Immature natural killer cell (primary cell): Measurements from ENCODE around the gene BCO1. TPM values are rescaled to one million over a fixed set of nuclear protein-coding genes. Genes with fewer than 3 reads are reported as not detected.
A peak's percentile ranks its signal among the peaks of the same experiment; 100 is the strongest.

Experiments
- DNase-seq, 3 donors: peaks; one replicate each; pipeline ENCODE4 v3.0.0; 2022; ENCODE audit warnings: mixed read lengths in 1 of 3
- H3K27ac Mint-ChIP-seq, 6 donors: one replicate each; pipeline ENCODE4 v1.8.0; 2020; ENCODE audit warnings: mixed read lengths in 6 of 6, mild to moderate bottlenecking in 5 of 6, inconsistent platforms in 4 of 6, moderate library complexity in 3 of 6
- H3K27me3 Mint-ChIP-seq, 3 donors: one replicate each; pipeline ENCODE4 v1.8.0; 2020 to 2021; ENCODE audit warnings: low read depth in 3 of 3, mild to moderate bottlenecking in 3 of 3, mixed read lengths in 3 of 3, moderate library complexity in 3 of 3, inconsistent platforms in 1 of 3
- H3K36me3 Mint-ChIP-seq, 3 donors: one replicate each; pipeline ENCODE4 v1.8.0; 2020; ENCODE audit warnings: mixed read lengths in 3 of 3, inconsistent platforms in 2 of 3, mild to moderate bottlenecking in 2 of 3
- H3K4me1 Mint-ChIP-seq, 2 donors: one replicate each; pipeline ENCODE4 v1.8.0; 2020; ENCODE audit warnings: inconsistent platforms in 2 of 2, mild to moderate bottlenecking in 2 of 2, mixed read lengths in 2 of 2, moderate library complexity in 1 of 2
- H3K4me3 Mint-ChIP-seq, 5 donors: one replicate each; pipeline ENCODE4 v1.8.0; 2020; ENCODE audit warnings: mild to moderate bottlenecking in 5 of 5, mixed read lengths in 5 of 5, inconsistent platforms in 3 of 5, moderate library complexity in 3 of 5
- H3K9me3 Mint-ChIP-seq, 6 donors: one replicate each; pipeline ENCODE4 v1.8.0; 2020; ENCODE audit warnings: mild to moderate bottlenecking in 6 of 6, mixed read lengths in 6 of 6, inconsistent platforms in 4 of 6, moderate library complexity in 3 of 6
- polyA plus RNA-seq, 3 donors: library from polyadenylated mRNA; unstranded; fragments of 300-500 nt; fragmentation: Illumina TruSeq; gene quantifications; one replicate each; pipeline ENCODE4 v1.2.3, GENCODE V29; 2021

BCO1 gene, protein sequence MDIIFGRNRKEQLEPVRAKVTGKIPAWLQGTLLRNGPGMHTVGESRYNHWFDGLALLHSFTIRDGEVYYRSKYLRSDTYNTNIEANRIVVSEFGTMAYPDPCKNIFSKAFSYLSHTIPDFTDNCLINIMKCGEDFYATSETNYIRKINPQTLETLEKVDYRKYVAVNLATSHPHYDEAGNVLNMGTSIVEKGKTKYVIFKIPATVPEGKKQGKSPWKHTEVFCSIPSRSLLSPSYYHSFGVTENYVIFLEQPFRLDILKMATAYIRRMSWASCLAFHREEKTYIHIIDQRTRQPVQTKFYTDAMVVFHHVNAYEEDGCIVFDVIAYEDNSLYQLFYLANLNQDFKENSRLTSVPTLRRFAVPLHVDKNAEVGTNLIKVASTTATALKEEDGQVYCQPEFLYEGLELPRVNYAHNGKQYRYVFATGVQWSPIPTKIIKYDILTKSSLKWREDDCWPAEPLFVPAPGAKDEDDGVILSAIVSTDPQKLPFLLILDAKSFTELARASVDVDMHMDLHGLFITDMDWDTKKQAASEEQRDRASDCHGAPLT
- polyA plus RNA-seq, result not detected

DNA sequence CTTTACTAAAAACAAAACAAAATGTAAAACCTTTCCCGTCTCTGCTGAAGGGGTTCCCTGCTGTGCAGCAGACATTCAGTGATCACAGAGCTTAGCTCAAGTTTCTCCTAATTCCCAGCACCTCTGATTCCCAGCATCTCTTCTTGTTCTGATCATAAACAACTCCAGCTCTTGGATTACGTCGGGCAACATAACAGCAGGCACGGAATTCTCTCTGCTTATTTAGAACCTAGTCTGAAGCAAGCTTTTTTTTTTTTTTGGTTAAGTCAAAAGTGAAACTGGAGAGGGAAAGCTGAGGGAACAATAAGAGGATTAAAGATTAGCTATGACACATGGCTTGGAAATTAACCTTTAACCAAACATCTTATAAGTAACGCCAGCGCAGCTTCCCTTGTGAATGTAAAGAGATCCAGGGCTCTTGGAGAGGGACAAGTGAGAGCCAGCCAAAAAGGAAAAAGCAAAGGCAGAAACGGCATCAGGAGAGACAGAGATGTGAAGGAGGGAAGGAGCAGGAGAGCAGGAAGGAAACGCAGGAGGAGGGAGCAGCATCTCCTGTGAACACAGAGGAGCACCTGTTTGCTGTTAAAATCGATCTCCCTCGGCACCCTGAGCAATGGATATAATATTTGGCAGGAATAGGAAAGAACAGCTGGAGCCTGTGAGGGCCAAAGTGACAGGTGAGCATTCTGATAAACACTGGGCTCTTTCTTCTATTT, at the start of gene BCO1:
Gene BCO1 (plus strand): TSS at position 394 of the 716 bp plus-strand sequence. CDS start 220 bp downstream, at position 614.
- no peaks in the 10 kb centered on the region for H3K9me3 Mint-ChIP-seq
- H3K4me1 Mint-ChIP-seq, result peaks cover 3 to 9% of the 10 kb centered on the region in 2 donors
- no peaks in the 10 kb centered on the region for H3K36me3 Mint-ChIP-seq
- H3K27ac Mint-ChIP-seq, result peak within 1 kb of the TSS in 3 of 6 donors; percentile 30 to 81 (median 70)
- peak within 1 kb of the TSS in 2 of 5 donors; percentile 19 to 64 for H3K4me3 Mint-ChIP-seq
- peaks cover 3 to 8% (median 5%) of the 10 kb centered on the region in 3 donors for H3K27me3 Mint-ChIP-seq
- no peak for DNase-seq

- Mint-ChIP-seq H3K27ac (no peak overlapping the region), H3K4me3 (no peak overlapping the region), H3K4me1 (no peaks in the 10 kb centered on the region), H3K9me3 (no peaks in the 10 kb centered on the region), H3K27me3 (peaks cover 2 to 6% (median 3%) of the 10 kb centered on the region in 3 donors), H3K36me3 (no peaks in the 10 kb centered on the region)
- DNase-seq, result no peak
Measured at GRCh38 chr16:81189100-81189664, 49.3 kb upstream of the BCO1 start.

DNA sequence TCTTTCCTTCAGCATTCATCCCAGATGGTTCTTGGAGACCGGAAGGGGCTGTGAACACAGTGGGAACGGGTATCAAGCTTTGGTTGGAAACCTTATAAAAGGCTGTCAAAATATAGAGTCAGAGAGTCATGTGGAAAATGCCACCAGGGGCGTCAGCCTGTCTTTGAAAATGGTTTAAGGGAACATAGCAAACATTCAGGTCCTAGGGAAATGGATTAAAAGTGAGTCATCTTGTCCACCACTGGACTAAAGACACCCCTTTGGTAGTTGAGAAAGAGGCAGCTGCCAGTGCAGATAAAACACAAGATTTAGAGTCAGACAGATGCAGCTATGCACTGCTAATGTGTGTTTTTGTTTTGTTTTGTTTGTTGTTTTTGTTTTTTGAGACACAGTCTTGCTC, 47.8 kb upstream of the BCO1 start:
- no peak overlapping the region for H3K4me3 Mint-ChIP-seq
- H3K36me3 Mint-ChIP-seq, result no peaks in the 10 kb centered on the region
- no peaks in the 10 kb centered on the region for H3K9me3 Mint-ChIP-seq
- H3K27me3 Mint-ChIP-seq, result peaks cover 2 to 5% (median 3%) of the 10 kb centered on the region in 3 donors
- no peak overlapping the region for H3K27ac Mint-ChIP-seq
- no peak for DNase-seq
- no peaks in the 10 kb centered on the region for H3K4me1 Mint-ChIP-seq

GRCh38 chr16:81195885-81196534, 42.5 kb upstream of the BCO1 start:
- no peak overlapping the region for H3K27ac Mint-ChIP-seq
- no peak overlapping the region for H3K4me3 Mint-ChIP-seq
- no peaks in the 10 kb centered on the region for H3K4me1 Mint-ChIP-seq
- no peaks in the 10 kb centered on the region for H3K9me3 Mint-ChIP-seq
- peaks cover 2 to 6% (median 5%) of the 10 kb centered on the region in 3 donors for H3K27me3 Mint-ChIP-seq
- DNase-seq, result no peak
- no peaks in the 10 kb centered on the region for H3K36me3 Mint-ChIP-seq

- Mint-ChIP-seq H3K4me3 (no peak overlapping the region), H3K9me3 (no peaks in the 10 kb centered on the region), H3K27me3 (peaks cover 2 to 5% (median 5%) of the 10 kb centered on the region in 3 donors), H3K27ac (no peak overlapping the region), H3K36me3 (no peaks in the 10 kb centered on the region), H3K4me1 (no peaks in the 10 kb centered on the region)
- DNase-seq, result no peak
Measured at GRCh38 chr16:81198635-81199034, 39.9 kb upstream of the BCO1 start.

DNA sequence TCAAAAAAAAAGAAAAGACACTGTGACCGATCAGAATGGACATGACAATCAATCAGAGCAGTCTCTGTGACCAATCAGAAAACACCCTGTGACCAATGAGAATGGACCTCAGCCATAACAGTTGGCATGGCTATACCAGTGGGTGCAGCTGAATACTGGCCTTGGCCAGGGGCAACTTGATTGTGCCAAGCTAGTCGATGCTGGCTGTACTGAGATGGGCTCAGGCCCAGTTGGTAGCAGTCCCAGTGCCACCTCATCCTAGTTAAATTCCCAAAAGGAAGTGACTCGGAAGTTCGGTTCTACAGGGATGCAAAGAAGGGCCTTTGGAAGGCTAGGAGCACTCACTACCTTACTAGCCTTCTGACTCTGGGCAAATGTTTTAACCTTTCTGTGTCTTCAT, 37.2 kb upstream of the BCO1 start:
- Mint-ChIP-seq H3K27ac (no peak overlapping the region), H3K36me3 (no peaks in the 10 kb centered on the region), H3K9me3 (no peaks in the 10 kb centered on the region), H3K27me3 (peaks cover 6 to 10% (median 7%) of the 10 kb centered on the region in 3 donors), H3K4me3 (no peak overlapping the region), H3K4me1 (peaks cover 0 to 5% of the 10 kb centered on the region in 2 donors)
- DNase-seq, result no peak

GRCh38 chr16:81204798-81205680, 33.5 kb upstream of the BCO1 start:
- DNase-seq, result peak; percentile 8 to 35 (median 14)
- no peaks in the 10 kb centered on the region for H3K36me3 Mint-ChIP-seq

DNA sequence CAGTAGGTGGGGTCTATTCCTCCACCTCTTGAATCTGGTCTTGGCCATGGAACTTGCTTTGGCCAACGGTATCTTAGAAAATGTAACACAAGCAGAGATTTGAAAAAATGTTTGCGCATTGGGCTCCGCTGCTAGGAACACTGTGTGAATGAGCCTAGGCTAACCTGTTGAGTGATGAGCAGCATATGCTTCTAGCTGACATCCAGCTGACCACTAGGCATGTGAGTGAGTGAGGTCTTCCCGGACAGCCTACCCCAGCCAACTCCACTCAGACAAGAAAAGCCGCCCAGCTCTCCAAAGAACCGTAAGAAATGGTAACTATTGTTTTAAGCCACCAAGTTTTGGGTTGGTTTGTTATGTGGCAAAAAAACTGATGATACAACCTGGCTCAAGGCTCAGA, 31.4 kb upstream of the BCO1 start:
- Mint-ChIP-seq H3K27ac (no peak overlapping the region), H3K4me3 (no peak overlapping the region), H3K27me3 (peaks cover 2 to 14% (median 3%) of the 10 kb centered on the region in 3 donors), H3K36me3 (no peaks in the 10 kb centered on the region), H3K4me1 (peaks cover 0 to 5% of the 10 kb centered on the region in 2 donors), H3K9me3 (no peaks in the 10 kb centered on the region)
- no peak for DNase-seq

More at GRCh38 chr16:81204798-81205680, 33.5 kb upstream of the BCO1 start:
- Mint-ChIP-seq H3K27ac (no peak overlapping the region), H3K4me3 (no peak overlapping the region), H3K9me3 (no peaks in the 10 kb centered on the region), H3K4me1 (peaks cover 0 to 5% of the 10 kb centered on the region in 2 donors), H3K27me3 (peaks cover 2 to 8% (median 3%) of the 10 kb centered on the region in 3 donors)

GRCh38 chr16:81210807-81211206, 27.7 kb upstream of the BCO1 start:
- H3K27ac Mint-ChIP-seq, result no peak overlapping the region
- no peaks in the 10 kb centered on the region for H3K9me3 Mint-ChIP-seq
- H3K4me1 Mint-ChIP-seq, result no peaks in the 10 kb centered on the region
- H3K4me3 Mint-ChIP-seq, result no peak overlapping the region
- H3K36me3 Mint-ChIP-seq, result no peaks in the 10 kb centered on the region
- no peak for DNase-seq
- peaks cover 2 to 10% (median 3%) of the 10 kb centered on the region in 3 donors for H3K27me3 Mint-ChIP-seq

DNA sequence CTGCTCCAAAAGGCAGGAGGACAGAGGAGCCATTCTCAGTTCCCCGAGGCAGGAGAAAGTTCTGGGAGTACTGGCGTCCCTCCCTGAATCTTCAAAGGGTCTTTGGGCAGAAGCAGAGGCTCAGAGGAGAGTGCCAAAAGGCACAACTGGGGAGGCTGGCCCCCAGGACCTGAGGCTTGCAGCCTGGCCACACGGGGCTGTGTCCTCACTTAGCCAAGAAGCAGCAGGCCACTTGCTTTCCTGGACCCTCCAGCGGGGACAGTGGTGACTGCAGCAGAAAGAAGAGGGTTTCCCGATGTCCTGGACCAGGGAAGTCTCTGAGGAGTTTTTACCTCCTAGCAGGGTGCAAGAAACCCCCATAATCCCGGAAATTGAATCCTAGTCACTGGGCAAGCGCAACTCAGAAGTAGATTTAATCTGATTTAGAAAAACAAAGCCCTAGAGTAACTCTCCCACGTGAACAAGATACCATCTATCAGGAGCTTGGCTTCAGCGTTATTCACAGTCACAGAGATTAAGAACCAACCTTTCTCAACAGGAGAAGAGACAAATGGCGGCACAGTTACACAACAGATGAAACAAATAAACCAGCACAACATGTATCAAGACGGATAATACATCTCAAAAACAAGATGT, 25.5 kb upstream of the BCO1 start:
- Mint-ChIP-seq H3K27ac (no peak overlapping the region), H3K4me1 (no peaks in the 10 kb centered on the region), H3K9me3 (no peaks in the 10 kb centered on the region), H3K36me3 (no peaks in the 10 kb centered on the region), H3K4me3 (no peak overlapping the region), H3K27me3 (peaks cover 0 to 10% (median 2%) of the 10 kb centered on the region in 3 donors)
- no peak for DNase-seq

- H3K27me3 Mint-ChIP-seq, result peaks cover 0 to 10% (median 2%) of the 10 kb centered on the region in 3 donors
- H3K27ac Mint-ChIP-seq, result no peak overlapping the region
- H3K9me3 Mint-ChIP-seq, result no peaks in the 10 kb centered on the region
- H3K4me3 Mint-ChIP-seq, result no peak overlapping the region
- H3K4me1 Mint-ChIP-seq, result no peaks in the 10 kb centered on the region
- DNase-seq, result no peak
- H3K36me3 Mint-ChIP-seq, result no peaks in the 10 kb centered on the region
Measured at GRCh38 chr16:81214745-81215166, 23.7 kb upstream of the BCO1 start.

DNA sequence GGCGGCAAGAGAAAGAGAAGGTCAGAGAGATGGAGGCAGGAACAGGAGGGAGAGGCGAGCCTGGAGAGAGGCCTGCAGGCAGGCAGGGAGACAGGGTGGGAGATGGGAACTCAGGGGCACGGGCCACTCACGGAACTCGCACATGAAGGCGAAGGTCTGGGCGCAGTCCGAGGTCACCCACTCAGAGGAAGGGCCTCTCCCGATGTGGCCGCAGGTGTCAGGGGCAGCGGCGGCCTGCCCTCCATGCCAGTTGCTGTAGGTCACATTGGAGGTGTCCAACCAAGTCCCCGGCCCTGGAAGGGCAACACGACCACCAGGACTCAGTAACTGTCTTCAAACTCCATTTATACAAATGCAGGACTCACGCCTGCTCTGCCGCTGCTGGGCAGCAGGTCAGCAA, 22.4 kb upstream of the BCO1 start:
- Mint-ChIP-seq H3K9me3 (no peaks in the 10 kb centered on the region), H3K27ac (no peak overlapping the region), H3K4me3 (no peak overlapping the region), H3K4me1 (no peaks in the 10 kb centered on the region), H3K27me3 (peaks cover 0 to 10% (median 2%) of the 10 kb centered on the region in 3 donors), H3K36me3 (no peaks in the 10 kb centered on the region)
- no peak for DNase-seq
